Measurements from ENCODE around the gene PDE8B. TPM values are rescaled to one million over a fixed set of nuclear protein-coding genes. Genes with fewer than 3 reads are reported as not detected.

The PDE8B gene
- polyA plus RNA-seq, 1 donor (not counting 4 experiments of a cell fraction or from before 2014, with no cell fraction given): not detected

GRCh38 chr5:77211691-77212047 lies 1.2 kb downstream of the PDE8B start:
- FAIRE-seq (no peak), DNase-seq (ENCODE audit: low read depth, low spot score) (no peak)
- H3K9me1 ChIP-seq (ENCODE audit: control insufficient read depth, extremely low read depth, insufficient read depth, low read length): no peaks in the 10 kb centered on the region
- H3K4me2 ChIP-seq (ENCODE audit: control insufficient read depth, extremely low read depth, insufficient read depth, low read depth, low read length): no peak overlapping the region
- H3K36me3 ChIP-seq (ENCODE audit: control insufficient read depth in 2 of 2, extremely low read depth in 1 of 2, insufficient read depth in 2 of 2, low read length in 2 of 2): no peaks in the 10 kb centered on the region
- dilution Hi-C loops (cut with MboI; ENCODE audit: extremely low pct_ligation_motif_present, low sequenced_read_pairs): no loop called here
- peaks cover 62% of the 10 kb centered on the region for H3K27me3 ChIP-seq (ENCODE audit: control insufficient read depth, extremely low read depth, insufficient read depth, low read length)
- H3K9ac ChIP-seq (ENCODE audit: control insufficient read depth, extremely low read depth, insufficient read depth, low read length): no peak overlapping the region
- H3K4me1 ChIP-seq (ENCODE audit: control insufficient read depth, extremely low read depth, insufficient read depth, low read length): no peaks in the 10 kb centered on the region
- H3K79me2 ChIP-seq (ENCODE audit: control insufficient read depth, insufficient read depth, low read length): no peaks in the 10 kb centered on the region
- H2AFZ ChIP-seq (ENCODE audit: control insufficient read depth, low read length): no peak overlapping the region
- no peak overlapping the region for H3K4me3 ChIP-seq (ENCODE audit: control insufficient read depth in 2 of 3, extremely low read depth in 1 of 3, insufficient read depth in 2 of 3, low read depth in 1 of 3, low read length in 3 of 3)
- TF ChIP-seq EZH2 (IDR thresholded peaks at IDR 0.05; ENCODE audit: low read length): no peak
- TF ChIP-seq, protein P1, sequence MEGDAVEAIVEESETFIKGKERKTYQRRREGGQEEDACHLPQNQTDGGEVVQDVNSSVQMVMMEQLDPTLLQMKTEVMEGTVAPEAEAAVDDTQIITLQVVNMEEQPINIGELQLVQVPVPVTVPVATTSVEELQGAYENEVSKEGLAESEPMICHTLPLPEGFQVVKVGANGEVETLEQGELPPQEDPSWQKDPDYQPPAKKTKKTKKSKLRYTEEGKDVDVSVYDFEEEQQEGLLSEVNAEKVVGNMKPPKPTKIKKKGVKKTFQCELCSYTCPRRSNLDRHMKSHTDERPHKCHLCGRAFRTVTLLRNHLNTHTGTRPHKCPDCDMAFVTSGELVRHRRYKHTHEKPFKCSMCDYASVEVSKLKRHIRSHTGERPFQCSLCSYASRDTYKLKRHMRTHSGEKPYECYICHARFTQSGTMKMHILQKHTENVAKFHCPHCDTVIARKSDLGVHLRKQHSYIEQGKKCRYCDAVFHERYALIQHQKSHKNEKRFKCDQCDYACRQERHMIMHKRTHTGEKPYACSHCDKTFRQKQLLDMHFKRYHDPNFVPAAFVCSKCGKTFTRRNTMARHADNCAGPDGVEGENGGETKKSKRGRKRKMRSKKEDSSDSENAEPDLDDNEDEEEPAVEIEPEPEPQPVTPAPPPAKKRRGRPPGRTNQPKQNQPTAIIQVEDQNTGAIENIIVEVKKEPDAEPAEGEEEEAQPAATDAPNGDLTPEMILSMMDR (optimal IDR thresholded peaks at IDR 0.05 in 1 of 3, IDR thresholded peaks at IDR 0.05 in 1 of 3, conservative IDR thresholded peaks at IDR 0.05 in 1 of 3; ENCODE audit: extremely low read depth in 1 of 3, insufficient read depth in 2 of 3, low read length in 3 of 3): no peak
- no peak overlapping the region for H3K27ac ChIP-seq (ENCODE audit: control insufficient read depth, insufficient read depth, low read length)
- no peaks in the 10 kb centered on the region for H3K9me3 ChIP-seq (ENCODE audit: control insufficient read depth, low read depth, low read length)
- H4K20me1 ChIP-seq (ENCODE audit: control insufficient read depth, extremely low read depth, insufficient read depth, low read length): no peaks in the 10 kb centered on the region

GRCh38 chr5:77213601-77214000 lies 3.1 kb downstream of the PDE8B start:
- DNase-seq (ENCODE audit: low read depth, low spot score): no peak
- no peak overlapping the region for H3K27ac ChIP-seq (ENCODE audit: control insufficient read depth, insufficient read depth, low read length)
- peaks cover 53% of the 10 kb centered on the region for H3K27me3 ChIP-seq (ENCODE audit: control insufficient read depth, extremely low read depth, insufficient read depth, low read length)
- H3K4me2 ChIP-seq (ENCODE audit: control insufficient read depth, extremely low read depth, insufficient read depth, low read depth, low read length): no peak overlapping the region
- H3K9me1 ChIP-seq (ENCODE audit: control insufficient read depth, extremely low read depth, insufficient read depth, low read length): no peaks in the 10 kb centered on the region
- H3K4me1 ChIP-seq (ENCODE audit: control insufficient read depth, extremely low read depth, insufficient read depth, low read length): no peaks in the 10 kb centered on the region
- no peak for FAIRE-seq
- no peak overlapping the region for H3K9ac ChIP-seq (ENCODE audit: control insufficient read depth, extremely low read depth, insufficient read depth, low read length)
- TF ChIP-seq, protein P1 (optimal IDR thresholded peaks at IDR 0.05 in 1 of 3, IDR thresholded peaks at IDR 0.05 in 1 of 3, conservative IDR thresholded peaks at IDR 0.05 in 1 of 3; ENCODE audit: extremely low read depth in 1 of 3, insufficient read depth in 2 of 3, low read length in 3 of 3): no peak
- no peak for TF ChIP-seq EZH2 (IDR thresholded peaks at IDR 0.05; ENCODE audit: low read length)
- no peaks in the 10 kb centered on the region for H4K20me1 ChIP-seq (ENCODE audit: control insufficient read depth, extremely low read depth, insufficient read depth, low read length)
- H2AFZ ChIP-seq (ENCODE audit: control insufficient read depth, low read length): no peak overlapping the region
- dilution Hi-C loops (cut with MboI; ENCODE audit: extremely low pct_ligation_motif_present, low sequenced_read_pairs): no loop called here
- H3K36me3 ChIP-seq (ENCODE audit: control insufficient read depth in 2 of 2, extremely low read depth in 1 of 2, insufficient read depth in 2 of 2, low read length in 2 of 2): no peaks in the 10 kb centered on the region
- H3K9me3 ChIP-seq (ENCODE audit: control insufficient read depth, low read depth, low read length): no peaks in the 10 kb centered on the region
- no peak overlapping the region for H3K4me3 ChIP-seq (ENCODE audit: control insufficient read depth in 2 of 3, extremely low read depth in 1 of 3, insufficient read depth in 2 of 3, low read depth in 1 of 3, low read length in 3 of 3)
- H3K79me2 ChIP-seq (ENCODE audit: control insufficient read depth, insufficient read depth, low read length): no peaks in the 10 kb centered on the region

Measured in keratinocyte (primary cell).